Kidney (tissue), 14 donors: ENCODE data around the gene CERS1. TPM values are rescaled to one million over a fixed set of nuclear protein-coding genes. Genes with fewer than 3 reads are reported as not detected.

ENCODE experiments used
- DNase-seq, 5 donors: peaks; one replicate each; pipeline ENCODE4 v3.0.0-alpha.2; 2013 to 2020
- FAIRE-seq: peaks from 2 replicates; lab custom pipeline; 2012; peaks lifted over from hg19 to GRCh38; lab: Jason Lieb, UNC
- H3K27ac ChIP-seq, 2 donors: one replicate each; pipeline ENCODE4 v1.7.0; 2013; ENCODE audit warnings: low read depth in 2 of 2, low read length in 2 of 2, inconsistent platforms in 1 of 2
- H3K27me3 ChIP-seq: one replicate; pipeline ENCODE4 v1.7.1; 2013; ENCODE audit warnings: low read length, inconsistent platforms; ENCODE audit not compliant: control insufficient read depth, insufficient read depth
- H3K36me3 ChIP-seq, 3 donors: one replicate each; pipeline versions ENCODE4 v1.7.0 to v1.7.1; 2013; ENCODE audit warnings: low read length in 3 of 3, control low read depth in 1 of 3, inconsistent platforms in 1 of 3; ENCODE audit not compliant: insufficient read depth in 3 of 3, control insufficient read depth in 2 of 3
- H3K4me1 ChIP-seq, 3 donors: one replicate each; pipeline versions ENCODE4 v1.7.0 to v1.7.1; 2013; ENCODE audit warnings: low read length in 3 of 3, inconsistent platforms in 1 of 3, low read depth in 1 of 3; ENCODE audit not compliant: control insufficient read depth in 2 of 3, insufficient read depth in 2 of 3
- H3K4me3 ChIP-seq, 3 donors: one replicate each; pipeline versions ENCODE4 v1.7.0 to v1.8.1; 2013; ENCODE audit warnings: low read length in 3 of 3, control low read depth in 1 of 3, inconsistent platforms in 1 of 3
- H3K9ac ChIP-seq, 3 donors: one replicate each; pipeline versions ENCODE4 v1.7.0 to v1.7.1; 2013; ENCODE audit warnings: low read length in 3 of 3, control low read depth in 1 of 3, inconsistent platforms in 1 of 3
- H3K9me3 ChIP-seq, 3 donors: one replicate each; pipeline versions ENCODE4 v1.7.0 to v1.7.1; 2013; ENCODE audit warnings: low read length in 3 of 3, control low read depth in 1 of 3, inconsistent platforms in 1 of 3; ENCODE audit not compliant: control insufficient read depth in 2 of 3, insufficient read depth in 1 of 3
- CTCF ChIP-seq: IDR thresholded peaks from 3 replicates; pipeline ENCODE4 v1.5.1; 2012; ENCODE audit warnings: mild to moderate bottlenecking, moderate library complexity, borderline replicate concordance; ENCODE audit not compliant: insufficient read depth; ENCODE audit errors: extremely low read depth
- intact Hi-C: fragments of 100-400 bp; cut with DNase I; formaldehyde crosslinking; loops from one replicate; pipeline ENCODE4 v1.11.1; 2022
- polyA plus RNA-seq: library from polyadenylated mRNA; stranded (reverse); fragments of 350-450 nt; fragmentation: Illumina TruSeq; extraction: RNeasy Lipid Tissue Mini Kit (QIAGEN cat#74804); gene quantifications from one replicate; pipeline ENCODE4 v1.2.3, GENCODE V29; 2014; ENCODE audit warnings: low read depth, low replicate concordance; ENCODE audit not compliant: insufficient read depth
- total RNA-seq: library from RNA; stranded (reverse); fragmentation: NEBNext Ultra II Directional; extraction: Animal tissue kit (Norgen Biotek cat#: 25700); gene quantifications from one replicate; pipeline ENCODE4 v1.2.1, GENCODE V29; 2021
- donor health status: control.
- donor health status: control.
- donor health status: control.
- donor health status: control.
- donor health status: control.
- donor health status: DM: yes; HTN: yes; CAD: no.
- donor health status: Normal renal cell carcinoma (clear cell type).

The CERS1 gene
- total and polyA plus RNA-seq, 2 donors from 2014 or later, result 0.50 TPM; not detected in 1

GRCh38 chr19:18878858-18879578 is 16.9 kb downstream of the CERS1 start:
- Histone ChIP-seq H3K27ac (no peak overlapping the region), H3K36me3 (no peaks in the 10 kb centered on the region), H3K9ac (no peak overlapping the region), H3K9me3 (no peaks in the 10 kb centered on the region), H3K4me1 (no peaks in the 10 kb centered on the region), H3K27me3 (no peaks in the 10 kb centered on the region), H3K4me3 (no peak overlapping the region)
- FAIRE-seq, result no peak
- TF ChIP-seq CTCF, result no peak
- no peak for DNase-seq
- intact Hi-C loops, result no loop called here

- DNase-seq (no peak), FAIRE-seq (no peak)
- no peaks in the 10 kb centered on the region for H3K36me3 ChIP-seq
- H3K9me3 ChIP-seq, result no peaks in the 10 kb centered on the region
- no peak overlapping the region for H3K27ac ChIP-seq
- TF ChIP-seq CTCF, result no peak
- H3K9ac ChIP-seq, result no peak overlapping the region
- no peaks in the 10 kb centered on the region for H3K4me1 ChIP-seq
- intact Hi-C loops, result no loop called here
- H3K4me3 ChIP-seq, result no peak overlapping the region
- H3K27me3 ChIP-seq, result no peaks in the 10 kb centered on the region
These were observed 17.7 kb downstream of the CERS1 start for GRCh38 chr19:18878058-18878797.

GRCh38 chr19:18876865-18877264 is 19.1 kb downstream of the CERS1 start:
- no peak for TF ChIP-seq CTCF
- Histone ChIP-seq H3K4me1 (no peaks in the 10 kb centered on the region), H3K4me3 (no peak overlapping the region), H3K9ac (no peak overlapping the region), H3K27ac (no peak overlapping the region), H3K9me3 (no peaks in the 10 kb centered on the region), H3K27me3 (no peaks in the 10 kb centered on the region), H3K36me3 (no peaks in the 10 kb centered on the region)
- intact Hi-C loops, result no loop called here
- no peak for DNase-seq
- FAIRE-seq, result no peak
